IPS-18c (cell line): ENCODE data around the gene RBM7.

Source experiments
- H3K4me3 ChIP-seq: 2 replicates; pipeline ENCODE4 v1.7.0; 2013; ENCODE audit warnings: low read depth, mild to moderate bottlenecking, low read length, moderate library complexity; ENCODE audit not compliant: insufficient read depth
- H3K9me3 ChIP-seq: one replicate; pipeline ENCODE4 v1.6.1; 2013; ENCODE audit warnings: mild to moderate bottlenecking, low read length, moderate library complexity; ENCODE audit not compliant: control insufficient read depth, insufficient read depth

The RBM7 gene

DNA sequence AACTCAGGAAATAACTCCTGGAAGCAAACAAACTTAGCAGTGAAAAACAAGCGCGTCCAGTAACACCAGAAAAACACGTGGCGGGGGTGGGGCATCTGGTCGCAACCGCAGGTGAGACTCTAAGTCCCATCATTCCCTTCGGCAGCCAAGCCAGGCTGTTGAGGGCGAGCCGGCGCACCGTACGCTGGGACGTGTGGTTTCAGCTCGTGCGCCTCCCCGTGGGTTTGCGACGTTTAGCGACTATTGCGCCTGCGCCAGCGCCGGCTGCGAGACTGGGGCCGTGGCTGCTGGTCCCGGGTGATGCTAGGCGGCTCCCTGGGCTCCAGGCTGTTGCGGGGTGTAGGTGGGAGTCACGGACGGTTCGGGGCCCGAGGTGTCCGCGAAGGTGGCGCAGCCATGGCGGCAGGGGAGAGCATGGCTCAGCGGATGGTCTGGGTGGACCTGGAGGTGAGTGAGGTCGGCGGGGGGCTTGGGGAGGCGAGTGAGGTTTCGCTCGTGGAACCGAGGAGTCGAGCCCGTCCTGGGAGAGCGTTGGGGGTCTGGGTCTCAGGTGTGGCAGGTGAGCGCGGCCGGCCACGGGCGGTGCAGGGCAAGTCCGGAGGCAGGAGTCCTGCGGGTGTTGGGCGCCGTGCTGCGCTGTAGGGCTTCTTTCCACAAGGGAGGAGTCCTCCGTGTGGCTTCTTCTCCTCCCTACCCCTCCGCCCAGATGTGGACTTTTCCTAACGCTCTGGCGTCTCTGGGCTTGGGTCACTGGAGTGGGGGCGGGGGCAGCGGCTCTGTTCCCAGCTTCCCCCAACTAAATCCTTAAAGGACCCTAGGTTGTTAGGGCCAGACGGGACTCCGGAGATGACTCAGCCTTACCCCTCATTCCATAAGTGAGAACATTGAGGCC is 39.0 kb downstream of the RBM7 start, which contains the start of gene REXO2:
Gene REXO2, plus strand, starts transcription at position 239 of the 892 bp plus-strand sequence. Its CDS starts 62 bp downstream, at position 301.
- Histone ChIP-seq H3K4me3 (peak within 1 kb of the TSS; percentile 98), H3K9me3 (no peaks in the 10 kb centered on the region)

DNA sequence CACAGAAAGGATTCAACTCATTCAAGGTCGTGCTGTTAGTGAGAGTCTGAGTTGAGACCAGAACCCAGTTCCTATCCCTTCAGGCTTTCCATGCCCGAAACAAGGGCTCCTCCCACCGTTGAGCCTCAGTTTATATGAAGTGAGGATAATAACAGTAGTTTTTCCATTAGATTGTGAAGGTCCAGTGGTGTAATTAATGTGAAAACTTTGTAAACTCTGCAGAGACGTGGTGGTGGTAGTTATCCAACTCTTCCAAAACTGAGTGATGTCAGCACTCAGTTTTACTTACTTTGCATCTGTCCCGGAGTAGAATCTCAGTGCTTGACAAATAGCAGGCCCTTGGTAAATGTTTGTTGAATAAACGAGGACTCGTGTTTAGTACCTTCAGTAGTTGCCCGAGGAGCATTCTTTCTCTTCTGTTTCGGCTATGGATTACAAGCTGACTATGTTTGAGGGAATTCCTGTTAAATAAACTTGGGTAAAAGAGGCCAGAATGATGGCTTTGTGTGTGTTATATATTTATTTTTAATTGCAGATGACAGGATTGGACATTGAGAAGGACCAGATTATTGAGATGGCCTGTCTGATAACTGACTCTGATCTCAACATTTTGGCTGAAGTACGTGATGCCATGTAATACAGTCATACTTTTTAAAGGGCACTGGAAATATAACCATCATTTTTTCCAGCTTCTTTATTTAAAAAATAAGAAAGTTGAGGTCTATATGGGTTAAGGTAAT is 39.8 kb downstream of the RBM7 start:
- H3K4me3 ChIP-seq: peak overlapping the region; percentile 98
- no peaks in the 10 kb centered on the region for H3K9me3 ChIP-seq

- Histone ChIP-seq H3K9me3 (no peaks in the 10 kb centered on the region), H3K4me3 (0 out of 2 replicates have a peak overlapping the region, but pooled peaks have one; percentile 98)
These were observed 40.7 kb downstream of the RBM7 start for GRCh38 chr11:114440971-114441763.

DNA sequence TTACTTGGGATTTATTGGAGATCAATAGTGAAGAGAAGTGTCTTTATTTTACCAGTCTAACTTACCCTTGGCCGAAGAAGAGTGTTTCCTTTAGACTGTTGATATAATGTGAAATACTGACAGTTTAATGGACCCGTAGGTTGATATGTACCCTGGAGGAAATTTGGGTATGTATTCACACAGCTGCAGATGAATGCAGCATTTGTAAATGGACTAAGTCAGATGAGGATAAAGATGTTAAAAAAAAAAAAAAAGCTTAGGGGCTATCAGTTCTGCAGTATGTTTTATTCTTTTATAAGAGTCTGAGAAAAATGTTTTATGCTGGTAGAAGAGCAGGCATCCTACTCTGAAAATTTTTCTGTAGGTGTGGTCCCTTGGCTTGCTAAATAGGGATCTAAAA is 41.5 kb downstream of the RBM7 start:
- H3K4me3 ChIP-seq: no peak overlapping the region
- no peaks in the 10 kb centered on the region for H3K9me3 ChIP-seq

DNA sequence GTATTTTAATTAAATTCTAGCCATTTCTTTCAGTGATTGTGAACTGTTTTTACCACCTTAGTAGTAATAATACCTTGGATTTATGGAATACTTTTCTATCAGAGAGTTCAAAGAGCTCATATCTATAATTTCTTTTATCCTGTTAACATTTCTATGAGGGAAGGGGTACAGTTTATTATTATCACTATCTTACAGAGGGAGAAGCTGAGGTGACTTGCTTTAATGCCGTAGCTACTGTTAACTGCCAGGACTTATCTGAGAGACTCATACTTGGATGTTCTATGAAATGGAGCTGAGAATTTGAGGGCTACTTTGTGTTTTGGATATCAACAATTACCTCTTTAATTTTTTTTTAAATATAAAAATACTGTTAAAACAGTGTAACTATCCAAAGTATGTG is 42.1 kb downstream of the RBM7 start:
- Histone ChIP-seq H3K9me3 (no peaks in the 10 kb centered on the region), H3K4me3 (no peak overlapping the region)

- no peaks in the 10 kb centered on the region for H3K9me3 ChIP-seq
- H3K4me3 ChIP-seq: no peak overlapping the region
These were observed 47.0 kb downstream of the RBM7 start for GRCh38 chr11:114447444-114447843.

GRCh38 chr11:114447892-114448291 is 47.4 kb downstream of the RBM7 start:
- H3K4me3 ChIP-seq: no peak overlapping the region
- H3K9me3 ChIP-seq: no peaks in the 10 kb centered on the region

DNA sequence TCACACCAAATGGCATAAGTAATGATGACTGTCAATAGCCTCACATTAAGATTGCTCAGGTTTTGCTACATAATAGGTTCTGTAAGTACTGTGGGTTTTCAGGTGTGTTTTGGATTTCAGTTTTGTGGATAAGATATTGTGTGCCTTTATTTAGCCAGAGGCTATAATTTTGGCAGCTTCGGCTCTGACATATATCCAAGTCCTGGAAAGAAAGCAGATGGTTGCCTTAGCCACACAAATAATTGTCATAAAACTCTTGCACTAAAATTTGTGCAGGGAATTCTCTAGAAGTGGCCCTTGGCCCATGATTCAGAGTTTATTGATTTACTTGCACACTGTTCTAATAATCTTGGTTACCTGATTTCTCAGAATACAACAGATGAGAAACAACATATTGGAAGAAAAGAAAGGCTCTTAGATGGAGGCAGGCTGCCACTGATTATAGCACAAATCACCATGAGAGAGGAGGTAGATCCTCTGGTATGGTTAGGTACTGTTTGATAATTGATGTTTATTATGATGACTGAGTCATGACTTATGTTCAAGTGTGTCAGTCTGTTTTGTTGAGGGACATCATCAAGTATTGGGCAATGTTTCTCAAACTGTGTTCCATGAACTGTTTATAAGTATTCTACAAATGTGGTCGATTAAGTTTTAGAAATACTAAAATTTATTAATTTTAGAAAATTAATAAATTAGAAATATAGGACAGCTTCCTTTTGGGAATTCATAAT is 48.5 kb downstream of the RBM7 start:
- Histone ChIP-seq H3K4me3 (no peak overlapping the region), H3K9me3 (no peaks in the 10 kb centered on the region)

GRCh38 chr11:114449845-114450244 is 49.4 kb downstream of the RBM7 start:
- no peak overlapping the region for H3K4me3 ChIP-seq
- H3K9me3 ChIP-seq: no peaks in the 10 kb centered on the region

- H3K4me3 ChIP-seq: no peak overlapping the region
- no peaks in the 10 kb centered on the region for H3K9me3 ChIP-seq
These were observed 51.9 kb downstream of the RBM7 start for GRCh38 chr11:114452399-114452798.
